GM18907 (cell line): Measurements from ENCODE around the gene ABCG2.

Source experiments
- ATAC-seq: cut with Tn5 transposase; IDR thresholded peaks from one replicate; pipeline ENCODE4 v1.9.1; 2021; ENCODE audit warnings: mild to moderate bottlenecking, moderate library complexity; ENCODE audit not compliant: unreplicated experiment

The ABCG2 gene

GRCh38 chr4:88158489-88159228 lies at the start of gene ABCG2:
Gene ABCG2, minus strand, starts transcription at chr4:88158639. Its CDS starts 18,644 bp downstream, at chr4:88139995.
- peak; percentile 77 for ATAC-seq

- no peak for ATAC-seq
Observed at GRCh38 chr4:88208156-88208555, 49.7 kb upstream of the ABCG2 start.

DNA sequence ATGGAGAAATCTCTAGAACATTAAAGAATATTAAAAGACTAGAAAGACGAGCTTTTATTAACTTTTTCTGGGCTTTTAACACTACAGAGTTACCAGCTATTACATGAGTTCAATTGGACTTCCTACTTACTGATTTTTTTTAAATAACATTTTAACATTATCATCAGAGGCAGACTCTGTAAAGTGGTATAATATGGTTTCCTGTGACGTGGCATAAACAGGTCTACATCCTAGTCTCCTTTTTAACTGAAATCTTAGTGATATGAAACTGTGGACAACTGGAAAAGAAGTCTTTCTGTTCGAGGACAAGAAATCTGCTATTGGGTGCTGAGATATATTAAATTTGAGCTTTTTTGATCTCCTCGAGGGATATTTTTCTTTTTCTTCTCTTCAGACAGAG lies 48.7 kb upstream of the ABCG2 start:
- no peak for ATAC-seq

- no peak for ATAC-seq
Observed at GRCh38 chr4:88204882-88205281, 46.4 kb upstream of the ABCG2 start.

- no peak for ATAC-seq
Observed at GRCh38 chr4:88202443-88202842, 44.0 kb upstream of the ABCG2 start.

DNA sequence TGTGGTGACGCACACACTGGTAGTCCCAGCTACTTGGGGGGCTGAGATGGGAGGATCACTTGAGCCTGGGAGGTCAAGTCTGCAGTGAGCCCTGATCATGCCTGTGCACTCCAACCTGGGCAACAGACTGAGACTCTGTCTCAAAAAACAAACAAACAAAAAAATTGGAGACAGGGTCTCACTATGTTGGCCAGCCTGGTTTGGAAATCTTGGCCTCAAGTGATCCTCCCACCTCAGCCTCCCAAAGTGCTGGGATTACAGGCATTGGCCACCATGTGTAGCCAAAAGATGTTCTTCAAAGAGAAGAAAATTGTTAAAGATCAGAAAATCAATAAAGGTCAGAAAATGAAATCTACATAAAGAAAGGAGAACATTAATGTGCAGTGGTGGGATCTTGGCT lies 41.7 kb upstream of the ABCG2 start:
- ATAC-seq: no peak

GRCh38 chr4:88196523-88197185 lies 38.2 kb upstream of the ABCG2 start:
- no peak for ATAC-seq

GRCh38 chr4:88196013-88196365 lies 37.5 kb upstream of the ABCG2 start:
- no peak for ATAC-seq

DNA sequence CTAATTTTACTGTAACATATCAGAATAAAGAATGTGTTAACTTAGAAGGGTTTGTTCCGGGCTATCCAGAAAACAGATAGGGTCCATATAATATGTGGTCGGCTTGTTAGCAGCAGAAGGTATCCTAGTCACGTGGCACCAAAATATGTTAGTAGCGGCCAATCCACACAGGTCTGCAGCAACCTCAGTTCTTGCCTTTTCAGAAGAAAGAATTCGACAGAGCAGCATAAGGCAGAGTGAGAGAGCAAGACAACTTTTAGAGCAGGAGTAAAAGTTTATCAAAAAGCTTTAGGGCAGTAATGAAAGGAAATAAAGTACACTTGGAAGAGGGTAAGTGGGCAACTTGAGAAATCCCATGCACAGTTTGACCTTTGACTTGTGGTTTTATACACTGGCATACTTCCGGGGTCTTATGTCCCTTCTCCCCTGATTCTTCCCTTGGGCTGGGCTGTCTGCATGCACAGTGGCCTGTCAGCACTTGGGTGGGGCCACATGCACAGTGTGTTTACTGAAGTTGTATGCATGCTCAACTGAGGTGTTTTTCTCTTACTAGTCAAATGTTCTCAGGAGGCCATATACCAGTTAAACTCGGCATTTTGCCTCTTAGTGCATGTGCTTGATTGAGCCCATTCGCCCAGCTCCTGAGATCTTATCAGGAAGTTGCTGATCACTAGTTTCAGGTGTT lies 37.0 kb upstream of the ABCG2 start:
- no peak for ATAC-seq

DNA sequence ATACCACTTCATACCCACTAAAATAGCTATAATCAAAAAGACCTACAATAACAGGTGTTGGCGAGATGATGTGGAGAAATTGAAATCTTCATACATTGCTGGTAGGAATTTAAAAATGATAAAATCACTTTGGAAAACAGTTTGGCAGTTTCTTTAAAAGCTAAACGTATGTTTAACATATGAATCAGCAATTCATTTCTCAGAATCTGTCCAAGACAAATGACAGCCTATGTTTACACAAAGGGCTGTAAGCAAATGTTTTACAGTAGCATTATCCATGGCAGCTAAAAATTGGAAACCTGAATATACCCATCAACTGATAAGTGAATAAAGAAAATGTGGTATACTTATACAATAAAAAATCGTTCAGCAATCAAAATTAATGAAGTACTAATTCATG lies 33.0 kb upstream of the ABCG2 start:
- no peak for ATAC-seq

DNA sequence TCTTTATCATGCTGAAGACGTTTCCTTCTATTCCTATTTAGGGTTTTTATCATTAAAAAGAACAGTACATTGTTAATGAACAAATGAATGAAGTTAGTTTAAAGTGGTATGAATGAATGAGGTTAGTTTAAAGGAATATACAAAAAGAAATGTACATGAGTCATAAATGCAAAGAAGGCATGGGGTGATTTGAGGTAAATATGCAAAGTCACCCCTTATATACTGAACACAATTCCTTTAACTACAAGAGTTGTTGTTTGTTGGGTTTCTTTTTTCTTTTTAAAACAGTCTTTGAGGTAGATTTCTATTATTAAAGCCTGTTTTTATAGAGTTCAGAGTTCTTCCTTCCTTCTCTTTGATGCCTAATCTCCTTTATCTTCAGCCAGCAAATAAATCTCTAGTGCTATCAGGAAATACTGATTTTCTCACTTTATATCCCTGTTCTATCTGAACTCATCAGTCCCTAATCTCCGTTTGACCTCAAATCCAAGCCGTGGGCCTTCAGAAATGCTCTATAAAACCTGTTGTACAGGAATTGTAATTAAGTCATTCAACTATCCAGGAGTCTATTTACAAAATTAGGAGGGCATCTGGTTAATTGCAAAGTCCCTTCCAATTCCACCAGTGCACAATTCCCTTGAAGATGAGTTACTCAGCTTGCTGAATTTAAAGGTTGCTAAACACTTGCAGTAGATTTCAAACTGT lies 31.6 kb upstream of the ABCG2 start:
- no peak for ATAC-seq

GRCh38 chr4:88189418-88189738 lies 30.9 kb upstream of the ABCG2 start:
- ATAC-seq: no peak

GRCh38 chr4:88188738-88189417 lies 30.4 kb upstream of the ABCG2 start:
- ATAC-seq: no peak

DNA sequence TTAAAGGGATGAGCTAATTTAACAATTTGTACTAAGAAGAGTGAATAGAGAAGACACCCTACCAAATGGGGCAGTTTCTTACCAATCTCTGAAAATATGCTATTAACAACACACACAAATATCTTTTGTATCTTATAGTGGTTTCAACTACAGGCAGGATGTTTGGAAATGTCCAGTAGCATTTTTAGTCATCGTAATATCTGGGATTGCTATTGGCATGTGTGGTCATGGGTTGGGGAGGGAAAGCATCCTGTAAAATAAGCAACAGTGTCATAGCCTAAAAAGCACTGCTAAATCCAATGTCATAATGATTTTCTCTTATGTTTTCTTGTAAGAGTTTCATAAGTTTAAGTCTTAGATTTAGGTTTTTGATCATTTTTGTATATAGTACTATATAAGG lies 29.3 kb upstream of the ABCG2 start:
- no peak for ATAC-seq

GRCh38 chr4:88185906-88186305 lies 27.5 kb upstream of the ABCG2 start:
- ATAC-seq: no peak

- no peak for ATAC-seq
Observed at GRCh38 chr4:88179261-88179660, 20.8 kb upstream of the ABCG2 start.

GRCh38 chr4:88178626-88179231 lies 20.3 kb upstream of the ABCG2 start:
- ATAC-seq: no peak

GRCh38 chr4:88177983-88178625 lies 19.7 kb upstream of the ABCG2 start:
- no peak for ATAC-seq

DNA sequence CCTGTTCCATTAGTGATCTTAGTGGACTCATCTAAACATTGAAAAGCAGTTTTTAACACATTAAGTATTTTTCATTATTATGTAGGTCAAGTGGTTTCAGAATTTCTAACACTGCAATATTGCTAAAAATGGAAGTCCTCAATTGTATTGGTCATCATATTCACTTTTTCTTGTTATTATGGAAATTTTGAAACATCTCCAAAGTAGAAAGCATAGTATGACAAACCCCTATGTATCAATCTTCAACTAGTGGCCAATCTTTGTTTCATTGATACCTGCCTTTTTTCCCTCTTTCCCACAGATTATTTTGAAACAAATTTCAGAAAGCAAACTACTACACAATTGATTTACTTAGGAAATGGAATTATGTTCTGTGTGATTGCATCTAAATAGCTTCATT lies 14.5 kb upstream of the ABCG2 start:
- ATAC-seq: no peak

DNA sequence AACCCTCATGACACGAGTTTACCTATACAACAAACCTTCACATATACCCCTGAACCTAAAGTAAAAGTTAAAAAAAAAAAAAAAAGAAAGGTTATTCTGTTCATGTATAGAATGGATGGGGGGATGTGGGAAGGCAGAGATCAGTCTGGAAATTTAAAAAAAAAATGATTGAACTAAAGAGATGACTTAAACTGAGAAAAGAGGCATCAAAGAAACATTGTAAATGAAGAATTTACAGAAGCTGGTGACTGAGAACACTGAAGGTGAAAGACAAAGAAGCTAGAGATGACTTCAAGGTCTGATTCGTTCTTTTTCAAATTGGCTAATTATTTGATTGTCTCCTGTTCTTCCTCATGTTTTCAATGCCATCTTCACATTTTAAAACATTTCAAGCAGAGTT lies 12.8 kb upstream of the ABCG2 start:
- no peak for ATAC-seq
